Cardiac fibroblast (primary cell): Measurements from ENCODE around the gene MCMBP.
A peak's percentile ranks its signal among the peaks of the same experiment; 100 is the strongest.
"Not testable (repeated sequence)": the region's sequence is repeated elsewhere in the genome, so short reads cannot be mapped to it uniquely, and the experiment has no call there.

ENCODE experiments used
- DNase-seq, 2 donors: peaks; one replicate each; pipeline versions ENCODE4 v3.0.0 to v3.0.0-alpha.2; 2010; ENCODE audit warnings: low read depth in 2 of 2
- H3K4me3 ChIP-seq, 2 donors: replicated peaks in 1 of 2; 1 replicate in 1 of 2; 2 replicates in 1 of 2; pipeline ENCODE4 v1.5.1; 2011; ENCODE audit warnings: low read depth in 2 of 2, low read length in 2 of 2, mild to moderate bottlenecking in 2 of 2, moderate library complexity in 1 of 2
- CTCF ChIP-seq: IDR thresholded peaks from one replicate; pipeline ENCODE4 v1.5.1; 2011; ENCODE audit warnings: low read depth, mild to moderate bottlenecking, low read length, inconsistent platforms

The MCMBP gene

GRCh38 chr10:119892188-119893065 lies 19.8 kb upstream of the MCMBP start, which contains the start of gene SEC23IP:
SEC23IP (plus strand) TSS chr10:119892730; CDS start chr10:119892783, 53 bp downstream.
- H3K4me3 ChIP-seq = peak within 1 kb of the TSS; percentile 96 to 97
- peak; percentile 96 to 97 for DNase-seq
- TF ChIP-seq CTCF = no peak

GRCh38 chr10:119891849-119892187 lies 19.2 kb upstream of the MCMBP start:
- not testable (repeated sequence) for DNase-seq
- peak overlapping the region; percentile 96 to 97 for H3K4me3 ChIP-seq

GRCh38 chr10:119890307-119890706 lies 17.7 kb upstream of the MCMBP start:
- not testable (repeated sequence) for H3K4me3 ChIP-seq, DNase-seq

- not testable (repeated sequence) for H3K4me3 ChIP-seq, DNase-seq
Observed at GRCh38 chr10:119889201-119889600, 16.6 kb upstream of the MCMBP start.

- not testable (repeated sequence) for DNase-seq, H3K4me3 ChIP-seq
Observed at GRCh38 chr10:119888715-119889114, 16.1 kb upstream of the MCMBP start.

GRCh38 chr10:119886070-119886469 lies 13.4 kb upstream of the MCMBP start:
- DNase-seq = not testable (repeated sequence)

GRCh38 chr10:119883901-119884611 lies 11.4 kb upstream of the MCMBP start:
- not testable (repeated sequence) for H3K4me3 ChIP-seq, DNase-seq

More at GRCh38 chr10:119886070-119886469, 13.4 kb upstream of the MCMBP start:
- H3K4me3 ChIP-seq = not testable (repeated sequence)

GRCh38 chr10:119878524-119878923 lies 5.9 kb upstream of the MCMBP start:
- H3K4me3 ChIP-seq = no peak overlapping the region
- TF ChIP-seq CTCF = no peak
- DNase-seq = no peak

- peak; percentile 79 to 89 for DNase-seq
- peak overlapping the region; percentile 79 to 82 for H3K4me3 ChIP-seq
- no peak for TF ChIP-seq CTCF
Observed at GRCh38 chr10:119872860-119873681, 428 bp upstream of the MCMBP start.
